Renal cortex interstitium (tissue), 11 donors: ENCODE results near the gene RAB8B. TPM values are rescaled to one million over a fixed set of nuclear protein-coding genes. Genes with fewer than 3 reads are reported as not detected.
"Not testable (repeated sequence)": the region's sequence is repeated elsewhere in the genome, so short reads cannot be mapped to it uniquely, and the experiment has no call there.

Source experiments
- DNase-seq, 11 donors: peaks; one replicate each; pipeline ENCODE4 v3.0.0-alpha.2; 2013; ENCODE audit warnings: low read depth in 9 of 11, low spot score in 4 of 11; ENCODE audit errors: extremely low read depth in 1 of 11
- polyA plus RNA-seq, 3 donors: library from polyadenylated mRNA; unstranded; fragments of 120-200 nt; gene quantifications; one replicate each; pipeline ENCODE4 v1.2.1, GENCODE V29; 2013; ENCODE audit not compliant: insufficient read length in 3 of 3

Gene RAB8B
- polyA plus RNA-seq, 3 donors = 29.2 to 31.4 (median 29.8) TPM

- no peak for DNase-seq
These were observed 7.4 kb downstream of the RAB8B start for GRCh38 chr15:63196842-63197241.

- DNase-seq = no peak
These were observed 8.2 kb downstream of the RAB8B start for GRCh38 chr15:63197626-63198025.

- no peak for DNase-seq
These were observed 9.2 kb downstream of the RAB8B start for GRCh38 chr15:63198371-63199250.

- DNase-seq = no peak
These were observed 11.3 kb downstream of the RAB8B start for GRCh38 chr15:63200464-63201249.

GRCh38 chr15:63202861-63203260 is 13.5 kb downstream of the RAB8B start:
- DNase-seq = peak in 1 of 11 donors; percentile 41

- no peak for DNase-seq
These were observed 14.2 kb downstream of the RAB8B start for GRCh38 chr15:63203451-63204090.

- no peak for DNase-seq
These were observed 16.7 kb downstream of the RAB8B start for GRCh38 chr15:63206079-63206478.

- not testable (repeated sequence) for DNase-seq
These were observed 19.4 kb downstream of the RAB8B start for GRCh38 chr15:63208824-63209223.

GRCh38 chr15:63210151-63211091 is 21.0 kb downstream of the RAB8B start:
- DNase-seq = no peak

- DNase-seq = no peak
These were observed 21.7 kb downstream of the RAB8B start for GRCh38 chr15:63211092-63211490.

GRCh38 chr15:63211549-63211948 is 22.1 kb downstream of the RAB8B start:
- no peak for DNase-seq

GRCh38 chr15:63212050-63213004 is 22.9 kb downstream of the RAB8B start:
- DNase-seq = no peak

GRCh38 chr15:63218100-63218808 is 28.8 kb downstream of the RAB8B start:
- no peak for DNase-seq

GRCh38 chr15:63219196-63219710 is 29.8 kb downstream of the RAB8B start:
- no peak for DNase-seq

GRCh38 chr15:63221346-63221745 is 31.9 kb downstream of the RAB8B start:
- no peak for DNase-seq

GRCh38 chr15:63223463-63223862 is 34.1 kb downstream of the RAB8B start:
- no peak for DNase-seq

- DNase-seq = no peak
These were observed 36.0 kb downstream of the RAB8B start for GRCh38 chr15:63225381-63225780.
